ENCODE data around the gene EHMT1. TPM values are rescaled to one million over a fixed set of nuclear protein-coding genes. Genes with fewer than 3 reads are reported as not detected.
A peak's percentile ranks its signal among the peaks of the same experiment; 100 is the strongest.

The EHMT1 gene
- total and polyA plus RNA-seq, 2 of the 13 experiments (the other 11 are each of a cell fraction or from before 2014, with no cell fraction given) = 23.0 to 27.1 TPM

DNA sequence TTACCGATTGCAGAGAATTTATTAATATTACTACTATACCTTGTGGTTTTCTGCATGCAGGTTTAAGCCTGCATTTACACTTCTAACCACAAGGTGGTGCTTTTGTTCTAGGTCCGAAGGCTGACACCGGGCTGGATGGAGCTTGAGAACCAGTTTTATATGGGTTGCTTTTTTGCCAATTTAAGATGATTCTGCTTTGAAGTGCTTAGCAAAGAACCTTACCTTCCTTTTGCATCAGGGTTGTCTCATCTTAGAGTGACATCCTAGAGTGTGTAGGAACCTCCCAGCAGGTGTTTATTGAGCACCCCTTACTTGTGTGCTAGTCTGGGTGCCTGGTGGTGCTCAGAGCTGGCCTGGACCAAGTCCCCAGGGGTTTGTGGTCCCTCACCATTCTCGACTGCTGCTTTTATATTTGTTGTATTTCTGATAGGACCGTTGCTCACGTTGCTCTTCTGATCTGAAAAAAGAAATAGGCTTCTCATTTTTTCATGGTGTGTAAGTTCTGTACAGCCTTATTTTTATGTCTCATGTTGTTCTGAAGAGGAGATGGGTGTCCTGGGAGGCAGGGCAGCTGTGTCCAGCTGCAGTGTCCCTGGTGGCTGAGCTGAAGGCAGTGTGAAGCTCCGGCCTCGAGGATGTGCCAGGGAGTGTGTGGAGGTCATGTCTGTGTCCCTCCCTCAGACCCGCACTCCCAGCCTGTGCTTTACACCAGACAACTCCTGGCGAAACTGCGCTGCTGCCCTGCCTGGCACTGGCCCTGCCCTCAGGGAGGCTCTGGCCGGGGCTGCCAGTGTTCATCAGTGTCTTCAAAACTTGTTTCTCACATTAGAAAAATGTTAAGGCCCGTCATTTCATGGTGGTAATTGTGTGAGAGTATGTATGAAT lies 54.3 kb downstream of the EHMT1 start (continued):
- TF ChIP-seq, protein P1, sequence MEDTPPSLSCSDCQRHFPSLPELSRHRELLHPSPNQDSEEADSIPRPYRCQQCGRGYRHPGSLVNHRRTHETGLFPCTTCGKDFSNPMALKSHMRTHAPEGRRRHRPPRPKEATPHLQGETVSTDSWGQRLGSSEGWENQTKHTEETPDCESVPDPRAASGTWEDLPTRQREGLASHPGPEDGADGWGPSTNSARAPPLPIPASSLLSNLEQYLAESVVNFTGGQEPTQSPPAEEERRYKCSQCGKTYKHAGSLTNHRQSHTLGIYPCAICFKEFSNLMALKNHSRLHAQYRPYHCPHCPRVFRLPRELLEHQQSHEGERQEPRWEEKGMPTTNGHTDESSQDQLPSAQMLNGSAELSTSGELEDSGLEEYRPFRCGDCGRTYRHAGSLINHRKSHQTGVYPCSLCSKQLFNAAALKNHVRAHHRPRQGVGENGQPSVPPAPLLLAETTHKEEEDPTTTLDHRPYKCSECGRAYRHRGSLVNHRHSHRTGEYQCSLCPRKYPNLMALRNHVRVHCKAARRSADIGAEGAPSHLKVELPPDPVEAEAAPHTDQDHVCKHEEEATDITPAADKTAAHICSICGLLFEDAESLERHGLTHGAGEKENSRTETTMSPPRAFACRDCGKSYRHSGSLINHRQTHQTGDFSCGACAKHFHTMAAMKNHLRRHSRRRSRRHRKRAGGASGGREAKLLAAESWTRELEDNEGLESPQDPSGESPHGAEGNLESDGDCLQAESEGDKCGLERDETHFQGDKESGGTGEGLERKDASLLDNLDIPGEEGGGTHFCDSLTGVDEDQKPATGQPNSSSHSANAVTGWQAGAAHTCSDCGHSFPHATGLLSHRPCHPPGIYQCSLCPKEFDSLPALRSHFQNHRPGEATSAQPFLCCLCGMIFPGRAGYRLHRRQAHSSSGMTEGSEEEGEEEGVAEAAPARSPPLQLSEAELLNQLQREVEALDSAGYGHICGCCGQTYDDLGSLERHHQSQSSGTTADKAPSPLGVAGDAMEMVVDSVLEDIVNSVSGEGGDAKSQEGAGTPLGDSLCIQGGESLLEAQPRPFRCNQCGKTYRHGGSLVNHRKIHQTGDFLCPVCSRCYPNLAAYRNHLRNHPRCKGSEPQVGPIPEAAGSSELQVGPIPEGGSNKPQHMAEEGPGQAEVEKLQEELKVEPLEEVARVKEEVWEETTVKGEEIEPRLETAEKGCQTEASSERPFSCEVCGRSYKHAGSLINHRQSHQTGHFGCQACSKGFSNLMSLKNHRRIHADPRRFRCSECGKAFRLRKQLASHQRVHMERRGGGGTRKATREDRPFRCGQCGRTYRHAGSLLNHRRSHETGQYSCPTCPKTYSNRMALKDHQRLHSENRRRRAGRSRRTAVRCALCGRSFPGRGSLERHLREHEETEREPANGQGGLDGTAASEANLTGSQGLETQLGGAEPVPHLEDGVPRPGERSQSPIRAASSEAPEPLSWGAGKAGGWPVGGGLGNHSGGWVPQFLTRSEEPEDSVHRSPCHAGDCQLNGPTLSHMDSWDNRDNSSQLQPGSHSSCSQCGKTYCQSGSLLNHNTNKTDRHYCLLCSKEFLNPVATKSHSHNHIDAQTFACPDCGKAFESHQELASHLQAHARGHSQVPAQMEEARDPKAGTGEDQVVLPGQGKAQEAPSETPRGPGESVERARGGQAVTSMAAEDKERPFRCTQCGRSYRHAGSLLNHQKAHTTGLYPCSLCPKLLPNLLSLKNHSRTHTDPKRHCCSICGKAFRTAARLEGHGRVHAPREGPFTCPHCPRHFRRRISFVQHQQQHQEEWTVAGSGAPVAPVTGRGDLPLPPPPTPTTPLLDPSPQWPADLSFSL (CRISPR knock-in tag; IDR thresholded peaks at IDR 0.05) = no peak
- TF ChIP-seq, protein P2, sequence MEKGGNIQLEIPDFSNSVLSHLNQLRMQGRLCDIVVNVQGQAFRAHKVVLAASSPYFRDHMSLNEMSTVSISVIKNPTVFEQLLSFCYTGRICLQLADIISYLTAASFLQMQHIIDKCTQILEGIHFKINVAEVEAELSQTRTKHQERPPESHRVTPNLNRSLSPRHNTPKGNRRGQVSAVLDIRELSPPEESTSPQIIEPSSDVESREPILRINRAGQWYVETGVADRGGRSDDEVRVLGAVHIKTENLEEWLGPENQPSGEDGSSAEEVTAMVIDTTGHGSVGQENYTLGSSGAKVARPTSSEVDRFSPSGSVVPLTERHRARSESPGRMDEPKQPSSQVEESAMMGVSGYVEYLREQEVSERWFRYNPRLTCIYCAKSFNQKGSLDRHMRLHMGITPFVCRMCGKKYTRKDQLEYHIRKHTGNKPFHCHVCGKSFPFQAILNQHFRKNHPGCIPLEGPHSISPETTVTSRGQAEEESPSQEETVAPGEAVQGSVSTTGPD (CRISPR knock-in tag; IDR thresholded peaks at IDR 0.05) = no peak
- no peak for TF ChIP-seq ZNF335 (CRISPR knock-in tag; IDR thresholded peaks at IDR 0.05)
- TF ChIP-seq, protein P3, sequence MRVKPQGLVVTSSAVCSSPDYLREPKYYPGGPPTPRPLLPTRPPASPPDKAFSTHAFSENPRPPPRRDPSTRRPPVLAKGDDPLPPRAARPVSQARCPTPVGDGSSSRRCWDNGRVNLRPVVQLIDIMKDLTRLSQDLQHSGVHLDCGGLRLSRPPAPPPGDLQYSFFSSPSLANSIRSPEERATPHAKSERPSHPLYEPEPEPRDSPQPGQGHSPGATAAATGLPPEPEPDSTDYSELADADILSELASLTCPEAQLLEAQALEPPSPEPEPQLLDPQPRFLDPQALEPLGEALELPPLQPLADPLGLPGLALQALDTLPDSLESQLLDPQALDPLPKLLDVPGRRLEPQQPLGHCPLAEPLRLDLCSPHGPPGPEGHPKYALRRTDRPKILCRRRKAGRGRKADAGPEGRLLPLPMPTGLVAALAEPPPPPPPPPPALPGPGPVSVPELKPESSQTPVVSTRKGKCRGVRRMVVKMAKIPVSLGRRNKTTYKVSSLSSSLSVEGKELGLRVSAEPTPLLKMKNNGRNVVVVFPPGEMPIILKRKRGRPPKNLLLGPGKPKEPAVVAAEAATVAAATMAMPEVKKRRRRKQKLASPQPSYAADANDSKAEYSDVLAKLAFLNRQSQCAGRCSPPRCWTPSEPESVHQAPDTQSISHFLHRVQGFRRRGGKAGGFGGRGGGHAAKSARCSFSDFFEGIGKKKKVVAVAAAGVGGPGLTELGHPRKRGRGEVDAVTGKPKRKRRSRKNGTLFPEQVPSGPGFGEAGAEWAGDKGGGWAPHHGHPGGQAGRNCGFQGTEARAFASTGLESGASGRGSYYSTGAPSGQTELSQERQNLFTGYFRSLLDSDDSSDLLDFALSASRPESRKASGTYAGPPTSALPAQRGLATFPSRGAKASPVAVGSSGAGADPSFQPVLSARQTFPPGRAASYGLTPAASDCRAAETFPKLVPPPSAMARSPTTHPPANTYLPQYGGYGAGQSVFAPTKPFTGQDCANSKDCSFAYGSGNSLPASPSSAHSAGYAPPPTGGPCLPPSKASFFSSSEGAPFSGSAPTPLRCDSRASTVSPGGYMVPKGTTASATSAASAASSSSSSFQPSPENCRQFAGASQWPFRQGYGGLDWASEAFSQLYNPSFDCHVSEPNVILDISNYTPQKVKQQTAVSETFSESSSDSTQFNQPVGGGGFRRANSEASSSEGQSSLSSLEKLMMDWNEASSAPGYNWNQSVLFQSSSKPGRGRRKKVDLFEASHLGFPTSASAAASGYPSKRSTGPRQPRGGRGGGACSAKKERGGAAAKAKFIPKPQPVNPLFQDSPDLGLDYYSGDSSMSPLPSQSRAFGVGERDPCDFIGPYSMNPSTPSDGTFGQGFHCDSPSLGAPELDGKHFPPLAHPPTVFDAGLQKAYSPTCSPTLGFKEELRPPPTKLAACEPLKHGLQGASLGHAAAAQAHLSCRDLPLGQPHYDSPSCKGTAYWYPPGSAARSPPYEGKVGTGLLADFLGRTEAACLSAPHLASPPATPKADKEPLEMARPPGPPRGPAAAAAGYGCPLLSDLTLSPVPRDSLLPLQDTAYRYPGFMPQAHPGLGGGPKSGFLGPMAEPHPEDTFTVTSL (CRISPR knock-in tag; IDR thresholded peaks at IDR 0.05; ENCODE audit: borderline replicate concordance) = no peak
- TF ChIP-seq, protein P4, sequence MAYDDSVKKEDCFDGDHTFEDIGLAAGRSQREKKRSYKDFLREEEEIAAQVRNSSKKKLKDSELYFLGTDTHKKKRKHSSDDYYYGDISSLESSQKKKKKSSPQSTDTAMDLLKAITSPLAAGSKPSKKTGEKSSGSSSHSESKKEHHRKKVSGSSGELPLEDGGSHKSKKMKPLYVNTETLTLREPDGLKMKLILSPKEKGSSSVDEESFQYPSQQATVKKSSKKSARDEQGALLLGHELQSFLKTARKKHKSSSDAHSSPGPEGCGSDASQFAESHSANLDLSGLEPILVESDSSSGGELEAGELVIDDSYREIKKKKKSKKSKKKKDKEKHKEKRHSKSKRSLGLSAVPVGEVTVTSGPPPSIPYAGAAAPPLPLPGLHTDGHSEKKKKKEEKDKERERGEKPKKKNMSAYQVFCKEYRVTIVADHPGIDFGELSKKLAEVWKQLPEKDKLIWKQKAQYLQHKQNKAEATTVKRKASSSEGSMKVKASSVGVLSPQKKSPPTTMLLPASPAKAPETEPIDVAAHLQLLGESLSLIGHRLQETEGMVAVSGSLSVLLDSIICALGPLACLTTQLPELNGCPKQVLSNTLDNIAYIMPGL (CRISPR knock-in tag; IDR thresholded peaks at IDR 0.05; ENCODE audit: borderline replicate concordance in 1 of 2, low read depth in 1 of 2) = peak in 1 of 2 experiments; percentile 37; a peak in 1 of 4 replicates

Measured in HepG2 (cell line).